ENCODE data around the gene GRM3. TPM values are rescaled to one million over a fixed set of nuclear protein-coding genes. Genes with fewer than 3 reads are reported as not detected.

Gene GRM3
- total RNA-seq, 2 donors from 2014 or later = not detected

- no peaks in the 10 kb centered on the region for H3K36me3 ChIP-seq
- no peaks in the 10 kb centered on the region for H3K27me3 ChIP-seq (replicated peaks; ENCODE audit: insufficient read depth)
- no peak overlapping the region for H3K4me3 ChIP-seq
- H3K27ac ChIP-seq = no peak overlapping the region
- intact Hi-C loops (cut with DNase I) = no loop called here
- H3K9me3 ChIP-seq = no peaks in the 10 kb centered on the region
- no peak for DNase-seq (ENCODE audit: low spot score)
- no peak for TF ChIP-seq POLR2A (IDR thresholded peaks at IDR 0.05)
- no peak for TF ChIP-seq CTCF (IDR thresholded peaks at IDR 0.05)
- TF ChIP-seq POLR2AphosphoS5 (IDR thresholded peaks at IDR 0.05) = no peak
- H3K4me1 ChIP-seq (replicated peaks) = no peaks in the 10 kb centered on the region
Observed at GRCh38 chr7:86689363-86689762, 45.7 kb downstream of the GRM3 start.

GRCh38 chr7:86692755-86693154, 49.0 kb downstream of the GRM3 start:
- no peak for TF ChIP-seq POLR2A (IDR thresholded peaks at IDR 0.05)
- no peak for TF ChIP-seq POLR2AphosphoS5 (IDR thresholded peaks at IDR 0.05)
- TF ChIP-seq CTCF (IDR thresholded peaks at IDR 0.05) = no peak
- no peaks in the 10 kb centered on the region for H3K27me3 ChIP-seq (replicated peaks; ENCODE audit: insufficient read depth)
- DNase-seq (ENCODE audit: low spot score) = no peak

GRCh38 chr7:86706406-86706805, 62.7 kb downstream of the GRM3 start:
- WGBS = 57% methylated on average over 1 of the region's 1 CpG
- Histone ChIP-seq H3K36me3 (no peaks in the 10 kb centered on the region), H3K27ac (no peak overlapping the region), H3K9me3 (no peaks in the 10 kb centered on the region), H3K27me3 (replicated peaks; ENCODE audit: insufficient read depth) (no peaks in the 10 kb centered on the region), H3K4me3 (no peak overlapping the region), H3K4me1 (replicated peaks) (no peaks in the 10 kb centered on the region)
- DNase-seq (ENCODE audit: low spot score) = no peak
- intact Hi-C loops (cut with DNase I) = no loop called here
- TF ChIP-seq POLR2A (IDR thresholded peaks at IDR 0.05) = no peak
- no peak for TF ChIP-seq CTCF (IDR thresholded peaks at IDR 0.05)
- TF ChIP-seq POLR2AphosphoS5 (IDR thresholded peaks at IDR 0.05) = no peak

More at GRCh38 chr7:86692755-86693154, 49.0 kb downstream of the GRM3 start:
- Histone ChIP-seq H3K4me3 (no peak overlapping the region), H3K36me3 (no peaks in the 10 kb centered on the region), H3K4me1 (replicated peaks) (no peaks in the 10 kb centered on the region), H3K27ac (no peak overlapping the region), H3K9me3 (no peaks in the 10 kb centered on the region)
- WGBS = 74% methylated on average over 2 of the region's 2 CpGs
- intact Hi-C loops (cut with DNase I) = no loop called here

DNA sequence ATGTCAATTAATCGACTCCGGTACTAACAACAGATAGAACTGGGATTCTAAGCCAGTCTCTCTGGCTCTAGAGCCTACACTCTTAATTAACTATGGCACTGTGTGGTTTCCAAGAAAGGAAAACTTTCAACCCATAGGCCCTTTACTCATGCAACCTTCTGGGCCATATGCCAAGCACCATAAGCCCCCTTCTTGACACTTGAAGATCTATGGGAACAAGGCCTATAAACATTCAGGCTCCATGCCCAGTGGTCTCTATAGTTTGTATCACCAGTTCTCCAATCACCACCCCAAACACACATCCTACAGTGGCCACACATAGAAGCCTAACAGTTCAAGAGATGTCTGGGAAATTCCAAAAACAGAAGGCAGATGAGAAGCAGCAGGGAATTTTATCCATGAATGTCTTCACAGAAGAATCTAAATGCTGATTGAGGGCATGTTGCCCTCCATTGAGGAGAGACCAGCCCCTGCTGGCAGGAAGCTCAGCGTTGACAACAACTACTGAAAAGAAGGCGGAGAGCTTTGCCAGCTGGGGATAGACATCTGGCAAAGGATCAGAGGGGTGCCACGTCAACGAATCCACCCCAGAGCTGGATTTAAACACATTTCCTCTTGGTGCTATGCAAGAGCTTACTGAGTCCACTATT, 64.4 kb downstream of the GRM3 start:
- TF ChIP-seq POLR2AphosphoS5 (IDR thresholded peaks at IDR 0.05) = no peak
- no peak for TF ChIP-seq POLR2A (IDR thresholded peaks at IDR 0.05)
- no peak for TF ChIP-seq CTCF (IDR thresholded peaks at IDR 0.05)
- 55% methylated on average over 6 of the region's 6 CpGs for WGBS
- H3K4me1 ChIP-seq (replicated peaks) = no peaks in the 10 kb centered on the region
- no peaks in the 10 kb centered on the region for H3K36me3 ChIP-seq
- no peaks in the 10 kb centered on the region for H3K9me3 ChIP-seq
- intact Hi-C loops (cut with DNase I) = no loop called here
- H3K27ac ChIP-seq = no peak overlapping the region
- no peaks in the 10 kb centered on the region for H3K27me3 ChIP-seq (replicated peaks; ENCODE audit: insufficient read depth)
- H3K4me3 ChIP-seq = no peak overlapping the region
- no peak for DNase-seq (ENCODE audit: low spot score)

DNA sequence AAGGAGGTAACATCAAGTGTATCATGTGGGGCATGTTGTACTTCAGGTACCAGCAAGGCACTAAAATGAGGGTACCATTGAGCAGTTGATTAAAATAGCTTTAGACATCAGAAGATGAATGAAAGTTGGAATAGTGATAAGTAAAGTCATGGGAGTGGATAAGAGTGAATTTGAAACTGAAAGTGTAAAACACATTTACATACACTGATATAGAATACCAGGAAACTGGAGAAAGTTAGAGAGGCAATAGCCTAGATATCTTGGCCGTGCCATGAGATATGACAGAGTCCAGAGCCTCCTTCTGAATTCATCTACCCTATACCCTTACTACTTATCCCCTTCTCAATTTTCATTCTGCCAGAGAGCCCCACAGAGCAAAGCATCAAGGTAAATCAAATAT, 76.6 kb downstream of the GRM3 start:
- H3K9me3 ChIP-seq = no peaks in the 10 kb centered on the region
- H3K4me1 ChIP-seq (replicated peaks) = no peaks in the 10 kb centered on the region
- intact Hi-C loops (cut with DNase I) = no loop called here
- no peaks in the 10 kb centered on the region for H3K36me3 ChIP-seq
- 100% methylated on average over 1 of the region's 1 CpG for WGBS
- TF ChIP-seq POLR2AphosphoS5 (IDR thresholded peaks at IDR 0.05) = no peak
- TF ChIP-seq POLR2A (IDR thresholded peaks at IDR 0.05) = no peak
- TF ChIP-seq CTCF (IDR thresholded peaks at IDR 0.05) = no peak
- H3K27me3 ChIP-seq (replicated peaks; ENCODE audit: insufficient read depth) = no peaks in the 10 kb centered on the region
- no peak overlapping the region for H3K4me3 ChIP-seq
- no peak for DNase-seq (ENCODE audit: low spot score)
- H3K27ac ChIP-seq = no peak overlapping the region
